Suprapubic skin (tissue), 3 donors: ENCODE measurements around the gene PTCHD1.

ENCODE experiments used
- EP300 ChIP-seq: sonication (generic); formaldehyde crosslinking; IDR thresholded peaks from one replicate; pipeline ENCODE4 v1.6.1; 2017; ENCODE audit warnings: antibody characterized with exemption
- POLR2A ChIP-seq, 2 donors: fragments of 450-650 bp; IDR thresholded peaks; one replicate each; pipeline ENCODE4 v1.6.1; 2017; ENCODE audit warnings: antibody characterized with exemption in 2 of 2, mild to moderate bottlenecking in 2 of 2, moderate library complexity in 2 of 2
- TF ChIP-seq, protein P1 (sequence below), 2 donors: fragments of 200-600 bp in 1 of 2; fragments of 450-650 bp in 1 of 2; sonication (generic) in 1 of 2; IDR thresholded peaks; one replicate each; pipeline ENCODE4 v1.5.1; 2016 to 2019; ENCODE audit warnings: antibody characterized with exemption in 2 of 2, mild to moderate bottlenecking in 1 of 2, moderate library complexity in 1 of 2

DNA sequence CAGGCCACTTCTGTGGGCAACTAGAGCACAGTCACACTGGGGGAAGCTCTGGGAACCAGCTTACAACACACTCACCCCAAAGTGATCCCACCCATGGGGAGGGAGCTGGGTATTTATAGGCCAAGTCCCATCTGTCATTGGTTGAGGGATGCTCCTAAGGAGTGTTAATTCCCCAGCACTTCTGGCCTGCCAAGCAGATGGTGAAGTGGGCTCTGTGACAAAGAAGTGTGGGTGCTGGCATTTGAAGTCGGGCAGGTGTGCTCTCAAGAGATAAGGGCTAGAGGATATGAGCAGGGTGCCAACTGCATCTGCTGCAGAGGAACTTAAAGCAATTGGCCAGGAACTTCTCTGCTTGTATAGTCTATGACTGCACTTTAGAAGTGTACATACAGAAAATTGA is 30.9 kb downstream of the PTCHD1 start:
- TF ChIP-seq, protein P1, sequence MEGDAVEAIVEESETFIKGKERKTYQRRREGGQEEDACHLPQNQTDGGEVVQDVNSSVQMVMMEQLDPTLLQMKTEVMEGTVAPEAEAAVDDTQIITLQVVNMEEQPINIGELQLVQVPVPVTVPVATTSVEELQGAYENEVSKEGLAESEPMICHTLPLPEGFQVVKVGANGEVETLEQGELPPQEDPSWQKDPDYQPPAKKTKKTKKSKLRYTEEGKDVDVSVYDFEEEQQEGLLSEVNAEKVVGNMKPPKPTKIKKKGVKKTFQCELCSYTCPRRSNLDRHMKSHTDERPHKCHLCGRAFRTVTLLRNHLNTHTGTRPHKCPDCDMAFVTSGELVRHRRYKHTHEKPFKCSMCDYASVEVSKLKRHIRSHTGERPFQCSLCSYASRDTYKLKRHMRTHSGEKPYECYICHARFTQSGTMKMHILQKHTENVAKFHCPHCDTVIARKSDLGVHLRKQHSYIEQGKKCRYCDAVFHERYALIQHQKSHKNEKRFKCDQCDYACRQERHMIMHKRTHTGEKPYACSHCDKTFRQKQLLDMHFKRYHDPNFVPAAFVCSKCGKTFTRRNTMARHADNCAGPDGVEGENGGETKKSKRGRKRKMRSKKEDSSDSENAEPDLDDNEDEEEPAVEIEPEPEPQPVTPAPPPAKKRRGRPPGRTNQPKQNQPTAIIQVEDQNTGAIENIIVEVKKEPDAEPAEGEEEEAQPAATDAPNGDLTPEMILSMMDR (IDR thresholded peaks at IDR 0.05): no peak
- TF ChIP-seq POLR2A (IDR thresholded peaks at IDR 0.05) (no peak), EP300 (no peak)
